K562 (cell line): ENCODE results near the gene USP4. TPM values are rescaled to one million over a fixed set of nuclear protein-coding genes. Genes with fewer than 3 reads are reported as not detected.

ENCODE experiments used
- ATAC-seq: fragments of 200-7000 bp; cut with Tn5 transposase; 3 replicates; pipeline ENCODE4 v1.9.1; 2020; ENCODE audit warnings: moderate library complexity
- BruUV-seq: library from RNA; stranded (reverse); fragments of 400-500 nt; replicated peaks from 2 replicates; lab custom pipeline; 2021; lab: Mats Ljungman, UMichigan
- CTCF ChIA-PET: fragments of 300-600 bp; formaldehyde crosslinking; extraction: SDS; loops from one replicate; lab custom pipeline; 2021; ENCODE audit warnings: low intra/inter-chr PET ratio; lab: Yijun Ruan, JAX
- POLR2A ChIA-PET: fragments of 300-600, 350-650 bp; sonication (Branson Sonifier 250); formaldehyde crosslinking; extraction: SDS; loops from one replicate; lab custom pipeline; 2021; ENCODE audit warnings: antibody characterized with exemption, inconsistent platforms; lab: Yijun Ruan, JAX
- DNase-seq, 4 experiments: peaks; one replicate each; pipeline versions ENCODE4 v3.0.0 to v3.0.0-alpha.2; 2011 to 2018; ENCODE audit warnings: low spot score in 3 of 4, mixed read lengths in 3 of 4; ENCODE audit errors: extremely low read depth in 1 of 4
- FAIRE-seq: peaks from 2 replicates; lab custom pipeline; 2011; peaks lifted over from hg19 to GRCh38; lab: Jason Lieb, UNC
- H2AFZ ChIP-seq: 2 replicates; pipeline ENCODE4 v1.6.0; 2011; ENCODE audit warnings: low read depth, low read length, control low read depth, inconsistent platforms
- H3K27ac ChIP-seq: fragments of 200-600 bp; 3 replicates; pipeline ENCODE4 v1.8.0; 2011; ENCODE audit warnings: low read depth, mild to moderate bottlenecking, control low read depth, inconsistent platforms, low read length, moderate library complexity, mixed read lengths; ENCODE audit errors: extremely low read depth
- H3K27me3 ChIP-seq, 2 experiments: fragments of 300-600 bp in 1 of 2; 2 replicates in 1 of 2; 3 replicates in 1 of 2; pipeline versions ENCODE4 v1.6.0 to v1.8.0; 2011; ENCODE audit warnings: inconsistent platforms in 2 of 2, low read length in 2 of 2, mild to moderate bottlenecking in 1 of 2, mixed read lengths in 1 of 2, moderate library complexity in 1 of 2; ENCODE audit not compliant: control insufficient read depth in 2 of 2, insufficient read depth in 2 of 2
- H3K36me3 ChIP-seq: fragments of 300-600 bp; 3 replicates; pipeline ENCODE4 v1.8.0; 2011; ENCODE audit warnings: mild to moderate bottlenecking, low read length, inconsistent platforms; ENCODE audit not compliant: control insufficient read depth, insufficient read depth
- H3K4me1 ChIP-seq, 2 experiments: fragments of 200-600 bp in 1 of 2; replicated peaks in 1 of 2; 2 replicates in 1 of 2; 3 replicates in 1 of 2; pipeline versions ENCODE4 v1.5.1 to v1.8.0; 2011; ENCODE audit warnings: inconsistent platforms in 2 of 2, low read length in 2 of 2, mild to moderate bottlenecking in 1 of 2, mixed read lengths in 1 of 2, moderate library complexity in 1 of 2; ENCODE audit not compliant: control insufficient read depth in 2 of 2, insufficient read depth in 2 of 2
- H3K4me2 ChIP-seq: 2 replicates; pipeline ENCODE4 v1.6.1; 2011; ENCODE audit warnings: low read length, control low read depth, inconsistent platforms, mixed read lengths; ENCODE audit not compliant: insufficient read depth
- H3K4me3 ChIP-seq: fragments of 200-600 bp; sonication (generic), shearing (Covaris generic); 2 replicates; pipeline ENCODE4 v1.5.1; 2016; ENCODE audit warnings: control low read depth, inconsistent platforms
- H3K79me2 ChIP-seq: fragments of 200-600 bp; 3 replicates; pipeline ENCODE4 v1.8.0; 2011; ENCODE audit warnings: low read length, inconsistent platforms; ENCODE audit not compliant: control insufficient read depth, insufficient read depth
- H3K9ac ChIP-seq, 2 experiments: 2 replicates each; pipeline versions ENCODE4 v1.6.0 to v1.6.1; 2011; ENCODE audit warnings: low read depth in 2 of 2, low read length in 2 of 2, control low read depth in 1 of 2, inconsistent platforms in 1 of 2, mild to moderate bottlenecking in 1 of 2, mixed read lengths in 1 of 2; ENCODE audit not compliant: insufficient read depth in 1 of 2
- H3K9me1 ChIP-seq: one replicate; pipeline ENCODE4 v1.6.0; 2011; ENCODE audit warnings: inconsistent platforms, mild to moderate bottlenecking, low read length, moderate library complexity; ENCODE audit not compliant: control insufficient read depth, insufficient read depth
- H3K9me3 ChIP-seq: replicated peaks from 2 replicates; pipeline ENCODE4 v1.5.1; 2011; ENCODE audit warnings: low read depth, low read length, inconsistent platforms; ENCODE audit not compliant: control insufficient read depth, insufficient read depth
- H4K20me1 ChIP-seq: replicated peaks from 2 replicates; pipeline ENCODE4 v1.6.1; 2011; ENCODE audit warnings: low read length, inconsistent platforms, mixed read lengths; ENCODE audit not compliant: control insufficient read depth, insufficient read depth
- BCL6 ChIP-seq: fragments of 250-450 bp; sonication (Bioruptor Pico); IDR thresholded peaks from 2 replicates; pipeline ENCODE4 v1.4.0; 2020
- DMBX1 ChIP-seq: fragments of 250-450 bp; sonication (Bioruptor Pico); IDR thresholded peaks from 2 replicates; pipeline ENCODE4 v1.8.0; 2022; ENCODE audit warnings: inconsistent platforms, mild to moderate bottlenecking, moderate library complexity, borderline replicate concordance
- GATA2 ChIP-seq: sonication (generic); formaldehyde crosslinking; IDR thresholded peaks from 2 replicates; pipeline ENCODE4 v1.4.0; 2020; ENCODE audit warnings: mild to moderate bottlenecking, missing genetic modification reagents
- NELFE ChIP-seq: IDR thresholded peaks from 2 replicates; pipeline ENCODE4 v1.6.1; 2011; ENCODE audit warnings: mild to moderate bottlenecking; ENCODE audit not compliant: insufficient read depth, insufficient read length
- TSC22D4 ChIP-seq: fragments of 450-650 bp; IDR thresholded peaks from 2 replicates; pipeline ENCODE4 v1.6.1; 2016; ENCODE audit warnings: missing genetic modification characterization, missing biosample characterization, control low read depth
- ZNF23 ChIP-seq: fragments of 250-450 bp; sonication (Bioruptor Pico); IDR thresholded peaks from 2 replicates; pipeline ENCODE4 v1.4.0; 2020; ENCODE audit warnings: mild to moderate bottlenecking
- ZNF639 ChIP-seq, 2 experiments: fragments of 200-800 bp in 1 of 2; sonication (Bioruptor generic) in 1 of 2; sonication (generic) in 1 of 2; formaldehyde crosslinking in 1 of 2; IDR thresholded peaks in 1 of 2; conservative IDR thresholded peaks in 1 of 2; 2 replicates each; pipeline versions ENCODE4 v1.5.0 to v1.6.1; 2016 to 2020; ENCODE audit warnings: missing compliant biosample characterization in 1 of 2, missing genetic modification characterization in 1 of 2, missing genetic modification reagents in 1 of 2
- WGBS: fragments of 100-300 bp; shearing (Covaris generic); methylation state at CpG from one replicate; pipeline ENCODE4 v1.1.6; 2016; ENCODE audit warnings: low coverage, mixed read lengths; ENCODE audit not compliant: insufficient coverage; ENCODE audit errors: missing lambda C conversion rate; 5-methylcytosine and 5-hydroxymethylcytosine counted together
- in situ Hi-C: fragments of 300-500 bp; cut with MboI; formaldehyde crosslinking; loops from 4 replicates; pipeline ENCODE4 v1.15.0; 2018; ENCODE audit warnings: inconsistent platforms, mixed read lengths
- intact Hi-C: fragments of 100-400 bp; cut with micrococcal nuclease; formaldehyde crosslinking; loops from 2 replicates; pipeline ENCODE4 v1.14.2; 2022
- polyA plus RNA-seq, 8 experiments: library from polyadenylated mRNA; depleted of rRNA in 4 of 8; stranded (reverse) in 5 of 8; unstranded in 3 of 8; fragments of >200 nt; fragmentation: Nextera tagmentation in 2 of 8; fragmentation: Illumina TruSeq in 1 of 8; extraction: Ambion mirVana in 2 of 8; extraction: Trizol in 1 of 8; gene quantifications; 2 replicates each; pipeline versions ENCODE4 v1.2.1 to v1.2.3, GENCODE V29; 2011 to 2014; ENCODE audit warnings: inconsistent platforms in 1 of 8, missing spikeins in 1 of 8
- total RNA-seq, 7 experiments: library from RNA; depleted of rRNA in 6 of 7; stranded (reverse); fragments of >200 nt in 6 of 7; fragmentation: Illumina TruSeq in 2 of 7; extraction: Trizol in 2 of 7; gene quantifications; 2 replicates each; pipeline versions ENCODE4 v1.2.1 to v1.2.3, GENCODE V29; 2011 to 2021; ENCODE audit warnings: low replicate concordance in 1 of 7
- TF ChIP-seq, protein P1 (sequence below): sonication (generic); formaldehyde crosslinking; IDR thresholded peaks from 2 replicates; pipeline ENCODE4 v1.8.1; 2022; ENCODE audit warnings: missing genetic modification reagents
- TF ChIP-seq, protein P2 (sequence below): sonication (generic); formaldehyde crosslinking; IDR thresholded peaks from 2 replicates; pipeline ENCODE4 v1.8.1; 2023; ENCODE audit warnings: missing genetic modification reagents, mild to moderate bottlenecking, borderline replicate concordance
- TF ChIP-seq, protein P3 (sequence below): fragments of 250-450 bp; sonication (Bioruptor Pico); IDR thresholded peaks from 2 replicates; pipeline ENCODE4 v1.5.0; 2022; ENCODE audit warnings: mild to moderate bottlenecking

USP4 gene
- total and polyA plus RNA-seq, 9 of the 15 experiments (the other 6 are each of a cell fraction or from before 2014, with no cell fraction given): 11.8 to 40.4 (median 22.9) TPM

- Histone ChIP-seq H3K4me3 (no peak overlapping the region), H3K36me3 (peaks cover 47% of the 10 kb centered on the region; the same call in 2 of the 3 replicates), H4K20me1 (no peaks in the 10 kb centered on the region), H3K4me1 (no peaks in the 10 kb centered on the region; a peak in 1 of 5 replicates), H3K27ac (no peak overlapping the region), H2AFZ (no peak overlapping the region), H3K9me3 (no peaks in the 10 kb centered on the region), H3K9ac (no peak overlapping the region), H3K9me1 (no peaks in the 10 kb centered on the region), H3K79me2 (no peaks in the 10 kb centered on the region), H3K4me2 (no peak overlapping the region), H3K27me3 (no peaks in the 10 kb centered on the region)
- intact Hi-C loops (no loop called here), in situ Hi-C loops (no loop called here)
- FAIRE-seq: no peak
- ChIA-PET CTCF (no interaction called here), POLR2A (interaction anchor here (0.7 kb wide), 1 partner anchor 11 kb away, joined by 3 read pairs; no protein-coding TSS in a partner anchor)
- ATAC-seq: no peak
- WGBS: 100% methylated on average over 1 of the region's 1 CpG
- DNase-seq: no peak
- no TSS peak for BruUV-seq
- TF ChIP-seq, protein P1, sequence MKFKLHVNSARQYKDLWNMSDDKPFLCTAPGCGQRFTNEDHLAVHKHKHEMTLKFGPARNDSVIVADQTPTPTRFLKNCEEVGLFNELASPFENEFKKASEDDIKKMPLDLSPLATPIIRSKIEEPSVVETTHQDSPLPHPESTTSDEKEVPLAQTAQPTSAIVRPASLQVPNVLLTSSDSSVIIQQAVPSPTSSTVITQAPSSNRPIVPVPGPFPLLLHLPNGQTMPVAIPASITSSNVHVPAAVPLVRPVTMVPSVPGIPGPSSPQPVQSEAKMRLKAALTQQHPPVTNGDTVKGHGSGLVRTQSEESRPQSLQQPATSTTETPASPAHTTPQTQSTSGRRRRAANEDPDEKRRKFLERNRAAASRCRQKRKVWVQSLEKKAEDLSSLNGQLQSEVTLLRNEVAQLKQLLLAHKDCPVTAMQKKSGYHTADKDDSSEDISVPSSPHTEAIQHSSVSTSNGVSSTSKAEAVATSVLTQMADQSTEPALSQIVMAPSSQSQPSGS: no peak
- TF ChIP-seq TSC22D4 (tag) (no peak), GATA2 (no peak), ZNF639 (CRISPR knock-in tag; conservative IDR thresholded peaks at IDR 0.05 in 1 of 2, IDR thresholded peaks at IDR 0.05 in 1 of 2) (no peak), ZNF23 (CRISPR knock-in tag) (no peak), NELFE (no peak), DMBX1 (CRISPR knock-in tag) (no peak), BCL6 (CRISPR knock-in tag) (no peak)
- TF ChIP-seq, protein P2, sequence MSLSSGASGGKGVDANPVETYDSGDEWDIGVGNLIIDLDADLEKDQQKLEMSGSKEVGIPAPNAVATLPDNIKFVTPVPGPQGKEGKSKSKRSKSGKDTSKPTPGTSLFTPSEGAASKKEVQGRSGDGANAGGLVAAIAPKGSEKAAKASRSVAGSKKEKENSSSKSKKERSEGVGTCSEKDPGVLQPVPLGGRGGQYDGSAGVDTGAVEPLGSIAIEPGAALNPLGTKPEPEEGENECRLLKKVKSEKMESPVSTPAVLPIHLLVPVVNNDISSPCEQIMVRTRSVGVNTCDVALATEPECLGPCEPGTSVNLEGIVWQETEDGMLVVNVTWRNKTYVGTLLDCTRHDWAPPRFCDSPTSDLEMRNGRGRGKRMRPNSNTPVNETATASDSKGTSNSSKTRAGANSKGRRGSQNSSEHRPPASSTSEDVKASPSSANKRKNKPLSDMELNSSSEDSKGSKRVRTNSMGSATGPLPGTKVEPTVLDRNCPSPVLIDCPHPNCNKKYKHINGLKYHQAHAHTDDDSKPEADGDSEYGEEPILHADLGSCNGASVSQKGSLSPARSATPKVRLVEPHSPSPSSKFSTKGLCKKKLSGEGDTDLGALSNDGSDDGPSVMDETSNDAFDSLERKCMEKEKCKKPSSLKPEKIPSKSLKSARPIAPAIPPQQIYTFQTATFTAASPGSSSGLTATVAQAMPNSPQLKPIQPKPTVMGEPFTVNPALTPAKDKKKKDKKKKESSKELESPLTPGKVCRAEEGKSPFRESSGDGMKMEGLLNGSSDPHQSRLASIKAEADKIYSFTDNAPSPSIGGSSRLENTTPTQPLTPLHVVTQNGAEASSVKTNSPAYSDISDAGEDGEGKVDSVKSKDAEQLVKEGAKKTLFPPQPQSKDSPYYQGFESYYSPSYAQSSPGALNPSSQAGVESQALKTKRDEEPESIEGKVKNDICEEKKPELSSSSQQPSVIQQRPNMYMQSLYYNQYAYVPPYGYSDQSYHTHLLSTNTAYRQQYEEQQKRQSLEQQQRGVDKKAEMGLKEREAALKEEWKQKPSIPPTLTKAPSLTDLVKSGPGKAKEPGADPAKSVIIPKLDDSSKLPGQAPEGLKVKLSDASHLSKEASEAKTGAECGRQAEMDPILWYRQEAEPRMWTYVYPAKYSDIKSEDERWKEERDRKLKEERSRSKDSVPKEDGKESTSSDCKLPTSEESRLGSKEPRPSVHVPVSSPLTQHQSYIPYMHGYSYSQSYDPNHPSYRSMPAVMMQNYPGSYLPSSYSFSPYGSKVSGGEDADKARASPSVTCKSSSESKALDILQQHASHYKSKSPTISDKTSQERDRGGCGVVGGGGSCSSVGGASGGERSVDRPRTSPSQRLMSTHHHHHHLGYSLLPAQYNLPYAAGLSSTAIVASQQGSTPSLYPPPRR (CRISPR knock-in tag): no peak
- TF ChIP-seq, protein P3, sequence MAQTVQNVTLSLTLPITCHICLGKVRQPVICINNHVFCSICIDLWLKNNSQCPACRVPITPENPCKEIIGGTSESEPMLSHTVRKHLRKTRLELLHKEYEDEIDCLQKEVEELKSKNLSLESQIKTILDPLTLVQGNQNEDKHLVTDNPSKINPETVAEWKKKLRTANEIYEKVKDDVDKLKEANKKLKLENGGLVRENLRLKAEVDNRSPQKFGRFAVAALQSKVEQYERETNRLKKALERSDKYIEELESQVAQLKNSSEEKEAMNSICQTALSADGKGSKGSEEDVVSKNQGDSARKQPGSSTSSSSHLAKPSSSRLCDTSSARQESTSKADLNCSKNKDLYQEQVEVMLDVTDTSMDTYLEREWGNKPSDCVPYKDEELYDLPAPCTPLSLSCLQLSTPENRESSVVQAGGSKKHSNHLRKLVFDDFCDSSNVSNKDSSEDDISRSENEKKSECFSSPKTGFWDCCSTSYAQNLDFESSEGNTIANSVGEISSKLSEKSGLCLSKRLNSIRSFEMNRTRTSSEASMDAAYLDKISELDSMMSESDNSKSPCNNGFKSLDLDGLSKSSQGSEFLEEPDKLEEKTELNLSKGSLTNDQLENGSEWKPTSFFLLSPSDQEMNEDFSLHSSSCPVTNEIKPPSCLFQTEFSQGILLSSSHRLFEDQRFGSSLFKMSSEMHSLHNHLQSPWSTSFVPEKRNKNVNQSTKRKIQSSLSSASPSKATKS (CRISPR knock-in tag): no peak
These were observed 25.8 kb downstream of the USP4 start for GRCh38 chr3:49313896-49314688.
